IMR-90 (cell line): Measurements from ENCODE around the gene RTCB. TPM values are rescaled to one million over a fixed set of nuclear protein-coding genes. Genes with fewer than 3 reads are reported as not detected.

Source experiments
- ATAC-seq: fragments of 200-7000 bp; cut with Tn5 transposase; 2 replicates; pipeline ENCODE4 v1.9.1; 2020; ENCODE audit warnings: low read depth, mild to moderate bottlenecking, moderate library complexity
- BruUV-seq: library from RNA; stranded (reverse); fragments of 400-500 nt; replicated peaks from 2 replicates; lab custom pipeline; 2021; lab: Mats Ljungman, UMichigan
- CTCF ChIA-PET: fragments of 300-600 bp; formaldehyde crosslinking; extraction: SDS; loops from one replicate; lab custom pipeline; 2021; ENCODE audit warnings: antibody characterized with exemption; lab: Yijun Ruan, JAX
- POLR2A ChIA-PET: fragments of 300-600 bp; sonication (Branson Sonifier 250); formaldehyde crosslinking; loops from one replicate; lab custom pipeline; 2022; ENCODE audit warnings: antibody characterized with exemption; ENCODE audit not compliant: unreplicated experiment; lab: Charles Lee
- DNase-seq: peaks from one replicate; pipeline ENCODE4 v3.0.0; 2013
- H2AFZ ChIP-seq: replicated peaks from 2 replicates; pipeline ENCODE3; 2013; ENCODE audit warnings: low read length, mild to moderate bottlenecking; ENCODE audit not compliant: poor library complexity
- H2AK5ac ChIP-seq: 2 replicates; pipeline ENCODE4 v1.6.1; 2013; ENCODE audit warnings: low read depth, low read length, inconsistent platforms
- H2AK9ac ChIP-seq: replicated peaks from 2 replicates; pipeline ENCODE3; 2013; ENCODE audit warnings: mild to moderate bottlenecking, low read depth, low read length, moderate library complexity; ENCODE audit not compliant: poor library complexity
- H2BK120ac ChIP-seq: 2 replicates; pipeline ENCODE4 v1.6.1; 2013; ENCODE audit warnings: low read depth, low read length, inconsistent platforms
- H2BK15ac ChIP-seq: 3 replicates; pipeline ENCODE4 v1.6.1; 2013; ENCODE audit warnings: low read depth, low read length, inconsistent platforms
- H2BK20ac ChIP-seq: 2 replicates; pipeline ENCODE4 v1.6.1; 2013; ENCODE audit warnings: low read depth, mild to moderate bottlenecking, inconsistent platforms, low read length, moderate library complexity
- H2BK5ac ChIP-seq: 2 replicates; pipeline ENCODE4 v1.6.1; 2013; ENCODE audit warnings: mild to moderate bottlenecking, low read depth, low read length, inconsistent platforms; ENCODE audit not compliant: poor library complexity, severe bottlenecking
- H3K14ac ChIP-seq: replicated peaks from 2 replicates; pipeline ENCODE4 v1.6.1; 2013; ENCODE audit warnings: low read depth, low read length, inconsistent platforms
- H3K18ac ChIP-seq: 2 replicates; pipeline ENCODE4 v1.6.1; 2013; ENCODE audit warnings: low read depth, low read length, control low read depth
- H3K23ac ChIP-seq: 2 replicates; pipeline ENCODE4 v1.6.1; 2013; ENCODE audit warnings: low read depth, low read length, inconsistent platforms
- H3K27ac ChIP-seq: 2 replicates; pipeline ENCODE4 v1.5.1; 2013; ENCODE audit warnings: mild to moderate bottlenecking, control low read depth, low read length; ENCODE audit not compliant: insufficient read depth
- H3K27me3 ChIP-seq: 2 replicates; pipeline ENCODE4 v1.6.1; 2013; ENCODE audit warnings: low read length; ENCODE audit not compliant: control insufficient read depth, insufficient read depth
- H3K36me3 ChIP-seq: 2 replicates; pipeline ENCODE4 v1.6.1; 2013; ENCODE audit warnings: low read length, mixed read lengths; ENCODE audit not compliant: control insufficient read depth, insufficient read depth
- H3K4ac ChIP-seq: 2 replicates; pipeline ENCODE4 v1.6.1; 2013; ENCODE audit warnings: low read depth, low read length, inconsistent platforms
- H3K4me1 ChIP-seq: 2 replicates; pipeline ENCODE4 v1.6.1; 2013; ENCODE audit warnings: low read length, mixed read lengths; ENCODE audit not compliant: control insufficient read depth, insufficient read depth
- H3K4me2 ChIP-seq: 2 replicates; pipeline ENCODE4 v1.6.1; 2013; ENCODE audit warnings: low read depth, mild to moderate bottlenecking, control low read depth, low read length, moderate library complexity
- H3K4me3 ChIP-seq: 2 replicates; pipeline ENCODE4 v1.5.1; 2013; ENCODE audit warnings: low read depth, mild to moderate bottlenecking, control low read depth, low read length, moderate library complexity; ENCODE audit not compliant: insufficient read depth
- H3K56ac ChIP-seq: 2 replicates; pipeline ENCODE4 v1.6.1; 2013; ENCODE audit warnings: low read length, inconsistent platforms; ENCODE audit not compliant: insufficient read depth; ENCODE audit errors: extremely low read depth
- H3K79me1 ChIP-seq, 2 experiments: 2 replicates each; pipeline ENCODE4 v1.6.1; 2013; ENCODE audit warnings: low read length in 2 of 2, inconsistent platforms in 1 of 2, low read depth in 1 of 2
- H3K9ac ChIP-seq: 2 replicates; pipeline ENCODE4 v1.6.1; 2013; ENCODE audit warnings: low read depth, low read length, control low read depth
- H3K9me1 ChIP-seq: 2 replicates; pipeline ENCODE4 v1.6.1; 2013; ENCODE audit warnings: low read length, inconsistent platforms; ENCODE audit not compliant: insufficient read depth
- H3K9me3 ChIP-seq: 2 replicates; pipeline ENCODE4 v1.6.1; 2013; ENCODE audit warnings: low read length; ENCODE audit not compliant: control insufficient read depth, insufficient read depth
- H4K20me1 ChIP-seq: 2 replicates; pipeline ENCODE4 v1.6.1; 2013; ENCODE audit warnings: low read length, inconsistent platforms; ENCODE audit not compliant: insufficient read depth
- H4K5ac ChIP-seq: 2 replicates; pipeline ENCODE4 v1.6.1; 2013; ENCODE audit warnings: mild to moderate bottlenecking, low read depth, low read length, control low read depth
- H4K8ac ChIP-seq, 2 experiments: 2 replicates each; pipeline ENCODE4 v1.6.1; 2013; ENCODE audit warnings: low read depth in 2 of 2, low read length in 2 of 2, control low read depth in 1 of 2, inconsistent platforms in 1 of 2
- H4K91ac ChIP-seq: 2 replicates; pipeline ENCODE4 v1.6.1; 2013; ENCODE audit warnings: low read depth, low read length, inconsistent platforms; ENCODE audit not compliant: insufficient read depth
- BHLHE40 ChIP-seq: fragments of 150-350 bp; IDR thresholded peaks from 2 replicates; pipeline ENCODE4 v1.6.1; 2016; ENCODE audit warnings: mild to moderate bottlenecking, low read depth, low read length
- CEBPB ChIP-seq: IDR thresholded peaks from 2 replicates; pipeline ENCODE4 v1.6.1; 2012; ENCODE audit warnings: low read depth, low read length, improper control_type of control experiment
- CHD1 ChIP-seq: IDR thresholded peaks from 2 replicates; pipeline ENCODE4 v1.6.1; 2012; ENCODE audit warnings: low read depth, low read length, improper control_type of control experiment
- CTCF ChIP-seq: conservative IDR thresholded peaks from 2 replicates; pipeline ENCODE4 v1.5.1; 2012; ENCODE audit warnings: mild to moderate bottlenecking, low read depth, low read length, improper control_type of control experiment
- ELK1 ChIP-seq: fragments of 150-350 bp; IDR thresholded peaks from 2 replicates; pipeline ENCODE4 v1.6.1; 2016; ENCODE audit warnings: low read depth, mild to moderate bottlenecking, low read length, moderate library complexity, borderline replicate concordance
- FOS ChIP-seq: fragments of 150-350 bp; IDR thresholded peaks from 2 replicates; pipeline ENCODE4 v1.6.1; 2016; ENCODE audit warnings: low read depth, low read length
- MAFK ChIP-seq: IDR thresholded peaks from 2 replicates; pipeline ENCODE4 v1.6.1; 2012; ENCODE audit warnings: low read depth, low read length, improper control_type of control experiment
- MAZ ChIP-seq: IDR thresholded peaks from 2 replicates; pipeline ENCODE4 v1.6.1; 2012; ENCODE audit warnings: low read depth, mild to moderate bottlenecking, low read length, improper control_type of control experiment, moderate library complexity, borderline replicate concordance
- MXI1 ChIP-seq: IDR thresholded peaks from 2 replicates; pipeline ENCODE4 v1.6.1; 2012; ENCODE audit warnings: low read depth, mild to moderate bottlenecking, low read length, moderate library complexity, borderline replicate concordance
- NFE2L2 ChIP-seq: fragments of 150-350 bp; IDR thresholded peaks from 2 replicates; pipeline ENCODE4 v1.6.1; 2016; ENCODE audit warnings: low read depth, mild to moderate bottlenecking, low read length
- POLR2A ChIP-seq: IDR thresholded peaks from 2 replicates; pipeline ENCODE4 v1.6.1; 2012; ENCODE audit warnings: mild to moderate bottlenecking, low read depth, low read length
- RAD21 ChIP-seq: IDR thresholded peaks from 2 replicates; pipeline ENCODE4 v1.6.1; 2012; ENCODE audit warnings: low read length, improper control_type of control experiment
- RCOR1 ChIP-seq: IDR thresholded peaks from 2 replicates; pipeline ENCODE4 v1.6.1; 2012; ENCODE audit warnings: mild to moderate bottlenecking, low read length, improper control_type of control experiment; ENCODE audit not compliant: insufficient replicate concordance
- RFX5 ChIP-seq: IDR thresholded peaks from 2 replicates; pipeline ENCODE4 v1.8.0; 2012; ENCODE audit warnings: low read depth, mild to moderate bottlenecking, low read length, moderate library complexity
- SMC3 ChIP-seq: fragments of 150-350 bp; IDR thresholded peaks from 2 replicates; pipeline ENCODE4 v1.6.1; 2016; ENCODE audit warnings: low read depth, mild to moderate bottlenecking, antibody characterized with exemption, low read length, moderate library complexity
- USF2 ChIP-seq: fragments of 150-350 bp; IDR thresholded peaks from 2 replicates; pipeline ENCODE4 v1.6.1; 2017; ENCODE audit warnings: mild to moderate bottlenecking, antibody characterized with exemption, low read length, low read depth
- WGBS, 2 experiments: methylation state at CpG; one replicate each; pipeline versions ENCODE4 v1.1.5 to v1.1.7; 2013; ENCODE audit warnings: missing lambda C conversion rate in 2 of 2; ENCODE audit not compliant: insufficient read length in 1 of 2; ENCODE audit errors: extremely low coverage in 2 of 2; 5-methylcytosine and 5-hydroxymethylcytosine counted together
- dilution Hi-C: fragments of 300-500 bp; cut with HindIII; formaldehyde crosslinking; loops from one replicate; pipeline ENCODE4 v1.14.3; 2018; ENCODE audit warnings: low sequenced_read_pairs; ENCODE audit not compliant: unreplicated experiment
- in situ Hi-C: fragments of 300-500 bp; cut with MboI; formaldehyde crosslinking; loops from 3 replicates; pipeline ENCODE4 v1.14.3; 2019; ENCODE audit warnings: low sequenced_read_pairs, inconsistent platforms, mixed read lengths
- intact Hi-C: fragments of 100-400 bp; cut with micrococcal nuclease; formaldehyde crosslinking; loops from 2 replicates; pipeline ENCODE4 v1.10.0; 2022
- polyA plus RNA-seq, 3 experiments: library from polyadenylated mRNA; depleted of rRNA; stranded (reverse); fragments of >200 nt; gene quantifications; 2 replicates each; pipeline ENCODE4 v1.2.3, GENCODE V29; 2012; ENCODE audit warnings: low replicate concordance in 1 of 3
- total RNA-seq: library from RNA; depleted of rRNA; stranded (reverse); fragments of >200 nt; gene quantifications from 2 replicates; pipeline ENCODE4 v1.2.3, GENCODE V29; 2012

Gene RTCB
- total and polyA plus RNA-seq, 2 of the 4 experiments (the other 2 are of a cell fraction) = 115 to 213 TPM

GRCh38 chr22:32404021-32404420 lies 8.0 kb downstream of the RTCB start:
- no peak overlapping the region for H3K4me3 ChIP-seq
- H2AFZ ChIP-seq = no peak overlapping the region
- no peak overlapping the region for H3K18ac ChIP-seq
- H2AK9ac ChIP-seq = no peak overlapping the region
- no peak overlapping the region for H3K9ac ChIP-seq
- H3K4me1 ChIP-seq = no peaks in the 10 kb centered on the region
- WGBS, 2 experiments = no CpG with 5 or more reads among the region's 2 CpGs
- BruUV-seq = no TSS peak
- H2BK15ac ChIP-seq = no peak overlapping the region
- peaks cover 38% of the 10 kb centered on the region for H3K36me3 ChIP-seq
- H4K91ac ChIP-seq = no peak overlapping the region
- H2BK20ac ChIP-seq = no peak overlapping the region
- no peaks in the 10 kb centered on the region for H3K9me3 ChIP-seq
- no peak overlapping the region for H3K56ac ChIP-seq
- ChIA-PET CTCF (no interaction called here), POLR2A (no interaction called here)
- no peaks in the 10 kb centered on the region for H3K27me3 ChIP-seq
- DNase-seq (no peak), ATAC-seq (no peak)
- no peak overlapping the region for H2AK5ac ChIP-seq
- H2BK120ac ChIP-seq = no peak overlapping the region
- no peak overlapping the region for H3K4me2 ChIP-seq
- no peak overlapping the region for H3K23ac ChIP-seq
- intact Hi-C loops = no loop called here
- 0 out of 2 replicates have a peak, but pooled peaks cover 3% of the 10 kb centered on the region for H4K20me1 ChIP-seq
- H2BK5ac ChIP-seq = no peak overlapping the region
- H3K14ac ChIP-seq = no peak overlapping the region
- no peak overlapping the region for H3K27ac ChIP-seq
- H4K5ac ChIP-seq = no peak overlapping the region
- no peak for TF ChIP-seq ELK1
- no peak for TF ChIP-seq BHLHE40
- TF ChIP-seq SMC3 = no peak
- no peak for TF ChIP-seq RFX5
- TF ChIP-seq CTCF = no peak
- TF ChIP-seq USF2 = no peak
- no peak for TF ChIP-seq MAFK
- no peak for TF ChIP-seq FOS
- no peak for TF ChIP-seq CEBPB
- TF ChIP-seq CHD1 = no peak
- no peak for TF ChIP-seq NFE2L2
- no peak for TF ChIP-seq MXI1
- TF ChIP-seq RAD21 = no peak
- TF ChIP-seq RCOR1 = no peak
- TF ChIP-seq MAZ = no peak
- TF ChIP-seq POLR2A = no peak
- H3K4ac ChIP-seq = no peak overlapping the region
- peaks cover 8 to 20% of the 10 kb centered on the region in 2 experiments for H3K79me1 ChIP-seq
- no peak overlapping the region for H4K8ac ChIP-seq
- in situ Hi-C loops = no loop called here
- dilution Hi-C loops = no loop called here
- no peaks in the 10 kb centered on the region; the same call in 1 of the 2 replicates for H3K9me1 ChIP-seq
